Fibroblast of skin of abdomen (primary cell): Measurements from ENCODE around the gene ZNF711. TPM values are rescaled to one million over a fixed set of nuclear protein-coding genes. Genes with fewer than 3 reads are reported as not detected.
"Not testable (repeated sequence)": the region's sequence is repeated elsewhere in the genome, so short reads cannot be mapped to it uniquely, and the experiment has no call there.

Experiments used
- DNase-seq: peaks from one replicate; pipeline ENCODE4 v3.0.0-alpha.2; 2013
- polyA plus RNA-seq, 2 experiments: library from polyadenylated mRNA; unstranded; fragments of 120-200 nt; gene quantifications; one replicate each; pipeline ENCODE4 v1.2.1, GENCODE V29; 2013; ENCODE audit not compliant: insufficient read length in 2 of 2

ZNF711 gene
- polyA plus RNA-seq (2013, experiment 1 of 2; ENCODE audit: insufficient read length) = 10.5 TPM
- polyA plus RNA-seq (2013, experiment 2 of 2; ENCODE audit: insufficient read length) = 9.3 TPM

DNA sequence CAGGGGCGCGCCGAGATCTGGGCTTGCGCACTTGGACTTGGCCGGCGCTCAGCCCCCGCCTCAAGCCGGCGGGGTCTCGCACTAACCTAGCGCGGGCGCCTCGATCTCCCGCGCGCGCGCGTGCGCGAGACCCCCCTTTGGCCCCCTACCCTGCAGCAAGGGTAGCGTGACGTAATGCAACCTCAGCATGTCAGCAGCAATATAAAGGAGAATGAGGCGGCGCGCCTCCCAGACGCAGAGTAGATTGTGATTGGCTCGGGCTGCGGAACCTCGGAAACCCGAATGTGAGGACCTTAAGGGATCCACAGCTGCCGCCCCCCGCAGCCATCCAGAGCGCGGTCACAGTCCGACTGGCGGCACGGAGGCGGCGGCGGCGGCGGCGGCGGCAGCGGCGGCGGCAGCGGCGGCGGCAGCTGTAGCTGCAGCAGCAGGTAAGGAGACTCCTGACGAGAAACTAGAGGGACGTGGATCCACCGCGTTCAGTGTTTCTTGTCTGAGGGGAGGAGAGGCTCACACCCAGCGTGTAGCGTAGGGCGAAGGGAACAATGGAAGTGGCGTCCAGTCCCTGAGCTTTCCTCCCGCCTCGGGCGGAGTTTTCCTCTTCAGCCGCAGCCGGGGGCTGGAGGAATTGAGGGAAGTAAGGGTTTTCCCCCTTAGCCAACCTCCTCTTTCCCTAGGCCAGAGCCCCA, at the start of gene ZNF711, which contains the start of gene SATL1:
Gene ZNF711 (plus strand): TSS at position 231 of the 689 bp plus-strand sequence. CDS start 3,582 bp downstream, outside the sequence.
Gene SATL1 (minus strand): TSS at position 19 of the 689 bp plus-strand sequence. CDS start 134,811 bp downstream, outside the sequence.
- peak; percentile 78 for DNase-seq

- DNase-seq = no peak
Measured at GRCh38 chrX:85196319-85196718, 47.5 kb upstream of the ZNF711 start.

- no peak for DNase-seq
Measured at GRCh38 chrX:85203461-85203970, 40.3 kb upstream of the ZNF711 start.

DNA sequence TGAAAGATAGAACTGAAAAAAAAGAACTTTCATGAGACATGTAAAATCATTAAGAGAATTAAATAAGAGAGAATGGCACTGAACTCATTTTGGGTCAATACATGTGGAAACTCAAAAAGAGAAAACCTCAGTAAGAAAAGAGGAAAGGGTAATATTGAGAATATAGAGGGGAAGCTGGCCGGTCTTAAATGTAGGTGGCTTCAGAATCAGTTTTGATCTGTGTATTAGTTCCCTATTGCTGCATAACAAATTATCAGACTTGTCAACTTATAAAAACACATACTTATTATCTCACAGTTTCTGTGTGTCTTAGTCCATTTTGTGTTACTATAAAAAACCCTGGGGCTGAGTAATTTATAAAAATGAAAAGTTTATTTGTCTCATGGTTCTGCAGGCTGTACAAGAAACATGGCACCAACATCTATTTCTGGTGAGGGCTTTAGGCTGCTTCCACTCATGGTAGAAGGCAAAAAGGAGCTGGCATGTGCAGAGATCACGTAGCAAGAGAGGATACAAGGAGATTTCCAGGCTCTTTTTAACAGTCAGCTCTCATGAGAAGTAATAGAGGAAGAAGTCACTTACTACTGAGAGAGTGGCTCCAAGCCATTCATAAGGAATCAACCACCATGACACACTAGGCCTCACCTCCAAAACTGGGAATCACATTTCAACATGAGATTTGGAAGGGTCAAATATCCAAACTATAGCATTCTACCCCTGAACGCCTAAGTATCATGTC, 29.8 kb upstream of the ZNF711 start:
- DNase-seq = no peak

GRCh38 chrX:85215946-85216345, 27.8 kb upstream of the ZNF711 start:
- no peak for DNase-seq

DNA sequence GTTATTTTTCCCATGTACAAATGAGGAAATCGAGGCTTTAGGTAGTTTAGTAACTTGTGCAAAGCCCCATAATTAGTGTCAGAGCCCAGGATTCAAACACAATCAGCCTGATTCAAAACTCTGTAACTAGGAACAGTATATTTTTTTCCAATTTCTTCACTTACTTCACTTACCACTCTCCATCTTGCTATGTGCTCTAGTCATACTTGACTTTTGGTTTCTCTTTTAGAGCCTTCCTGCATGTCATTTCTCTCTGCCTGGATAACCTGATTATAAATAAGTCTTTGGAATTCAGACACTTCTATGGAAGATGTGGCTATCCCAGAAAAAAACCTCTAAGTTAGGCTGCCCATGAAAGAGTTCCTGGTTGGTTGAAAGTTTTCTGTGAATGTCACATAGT, 22.4 kb upstream of the ZNF711 start:
- no peak for DNase-seq

- no peak for DNase-seq
Measured at GRCh38 chrX:85223359-85223758, 20.4 kb upstream of the ZNF711 start.

GRCh38 chrX:85243155-85243554, 636 bp upstream of the ZNF711 start:
- DNase-seq = peak; percentile 6

DNA sequence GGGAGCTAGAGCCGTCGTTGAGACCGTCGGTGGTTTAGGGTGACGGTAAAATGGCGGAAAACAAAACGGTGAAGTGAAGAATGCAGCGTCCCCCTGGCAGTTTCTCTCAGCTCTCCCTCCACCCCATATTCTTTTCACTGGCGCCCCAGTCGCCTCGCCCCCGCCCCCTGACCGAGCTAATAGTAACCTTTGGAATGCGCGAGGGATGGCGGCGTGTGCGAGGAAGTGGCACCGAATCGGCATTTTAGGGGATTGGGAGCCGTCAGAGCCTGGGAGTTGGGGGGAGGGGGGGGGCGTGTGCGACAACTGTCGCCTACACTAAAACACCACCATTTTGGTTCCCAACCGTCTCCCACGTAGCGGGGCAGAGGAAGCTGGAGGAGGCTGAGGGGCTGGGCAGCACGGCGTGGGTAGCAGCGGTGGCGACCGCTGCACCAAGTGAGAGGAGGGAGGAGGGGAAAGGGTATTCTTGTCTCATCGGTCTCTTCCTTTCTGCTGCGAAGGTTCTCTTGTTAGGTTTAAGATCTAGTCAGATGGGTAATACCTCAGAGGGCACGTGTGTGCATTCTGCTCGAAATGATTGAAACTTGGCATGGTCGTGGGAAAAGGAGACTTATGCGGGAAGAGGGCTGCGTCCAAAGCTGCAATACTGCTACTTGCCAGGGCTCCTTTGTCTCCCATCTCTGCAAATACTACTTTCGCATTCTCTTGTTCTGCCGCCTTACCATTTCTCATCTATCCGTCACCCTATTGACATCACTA, 840 bp downstream of the ZNF711 start:
- DNase-seq = peak; percentile 18

- not testable (repeated sequence) for DNase-seq
Measured at GRCh38 chrX:85285286-85285685, 41.5 kb downstream of the ZNF711 start.

DNA sequence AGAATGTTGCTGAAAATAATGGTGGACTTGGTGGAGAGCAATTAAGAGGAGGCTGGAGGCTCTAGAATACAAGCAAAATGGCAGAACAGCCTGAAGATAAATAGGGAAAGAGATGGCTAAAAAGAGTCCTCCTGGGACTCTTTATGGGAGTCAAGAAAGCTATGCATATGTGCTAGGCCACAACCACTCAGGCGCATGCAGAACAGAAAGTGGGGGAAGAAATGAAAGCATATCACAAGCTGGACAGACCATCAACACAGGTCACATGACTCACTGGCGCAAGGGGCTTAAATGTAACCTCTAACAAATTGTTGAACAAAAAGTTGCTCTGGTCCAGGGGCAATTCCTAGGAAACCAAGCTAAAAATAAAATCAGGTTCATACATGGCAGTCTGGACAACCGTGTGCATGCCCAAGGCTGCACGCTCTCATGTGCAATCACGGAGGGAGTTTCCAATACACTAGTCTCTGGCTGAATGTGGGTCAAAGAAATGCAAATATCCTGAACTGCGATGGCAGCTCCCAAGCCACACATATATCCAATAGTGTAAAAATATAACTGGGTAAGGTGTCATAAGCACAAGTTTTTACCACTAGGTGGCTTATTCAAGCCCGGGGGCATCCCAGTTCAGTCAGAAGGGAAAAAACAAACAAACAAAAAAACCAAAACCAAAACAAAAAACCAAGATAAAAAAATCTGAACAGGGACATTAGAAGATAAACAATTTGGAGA, 45.4 kb downstream of the ZNF711 start:
- no peak for DNase-seq

DNA sequence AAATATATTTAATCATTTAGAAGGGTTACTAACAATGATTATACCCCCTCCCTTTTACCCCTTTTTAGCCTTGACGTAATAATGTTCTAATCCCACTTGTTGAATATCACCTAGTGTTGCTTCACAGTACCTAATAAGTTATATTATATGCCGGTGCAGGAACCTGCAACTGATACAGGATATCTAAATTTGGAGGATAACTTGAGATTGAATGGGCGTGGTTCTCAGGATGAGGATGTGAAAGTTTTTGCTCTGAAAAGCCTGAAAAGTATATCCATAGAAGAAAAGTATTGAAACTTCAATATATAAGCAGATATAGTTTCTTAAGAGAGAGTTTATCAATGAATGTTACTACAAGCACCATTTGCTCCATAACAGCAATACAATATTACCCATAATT, 59.8 kb downstream of the ZNF711 start:
- DNase-seq = no peak

GRCh38 chrX:85309717-85310116, 65.9 kb downstream of the ZNF711 start:
- no peak for DNase-seq

GRCh38 chrX:85311348-85311747, 67.6 kb downstream of the ZNF711 start:
- not testable (repeated sequence) for DNase-seq
